Neuron (in vitro differentiated cells): ENCODE data around the gene MBP.
"Not testable (repeated sequence)": the region's sequence is repeated elsewhere in the genome, so short reads cannot be mapped to it uniquely, and the experiment has no call there.

Experiments
- H2AFZ ChIP-seq: one replicate; pipeline ENCODE4 v1.6.1; 2013; ENCODE audit warnings: low read depth, mild to moderate bottlenecking, inconsistent platforms, low read length, moderate library complexity
- H3K27me3 ChIP-seq: one replicate; pipeline ENCODE4 v1.6.1; 2013; ENCODE audit warnings: low read length; ENCODE audit not compliant: insufficient read depth
- H3K36me3 ChIP-seq: one replicate; pipeline ENCODE4 v1.6.1; 2013; ENCODE audit warnings: low read length; ENCODE audit not compliant: insufficient read depth
- H3K4me1 ChIP-seq: one replicate; pipeline ENCODE4 v1.6.1; 2013; ENCODE audit warnings: low read length; ENCODE audit not compliant: insufficient read depth
- H3K4me3 ChIP-seq: 2 replicates; pipeline ENCODE4 v1.5.1; 2013; ENCODE audit warnings: mild to moderate bottlenecking, low read length, moderate library complexity
- H3K9me3 ChIP-seq: one replicate; pipeline ENCODE4 v1.6.1; 2013; ENCODE audit warnings: low read length

The MBP gene

DNA sequence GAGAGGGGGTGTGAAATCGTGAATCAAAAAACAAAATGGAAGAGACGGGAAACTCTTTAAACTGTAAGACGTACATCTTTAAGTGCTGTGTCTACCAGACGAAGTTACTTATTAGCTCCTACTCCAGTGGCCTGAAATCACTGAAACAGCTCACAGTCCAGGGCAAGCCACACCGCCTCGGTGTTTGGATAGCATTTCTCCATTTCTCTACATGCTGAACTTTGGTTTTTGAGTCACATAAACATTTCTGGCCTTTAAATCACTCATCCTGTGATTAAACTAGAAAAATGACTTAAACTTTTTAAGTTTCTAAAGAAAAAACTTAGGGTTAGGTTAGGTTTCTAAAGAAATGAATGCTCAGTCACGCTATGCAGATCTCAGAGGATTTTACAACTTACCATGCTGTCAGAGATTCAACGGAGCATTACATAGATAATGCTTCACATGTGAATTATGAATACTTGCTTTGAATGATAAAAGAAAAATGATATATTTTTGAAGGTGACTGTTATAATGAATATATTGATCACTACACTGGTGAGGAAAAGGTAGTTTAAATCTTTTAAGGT, 138.4 kb downstream of the MBP start:
- no peak overlapping the region for H2AFZ ChIP-seq
- H3K27me3 ChIP-seq, result no peaks in the 10 kb centered on the region
- H3K4me3 ChIP-seq, result no peak overlapping the region
- H3K36me3 ChIP-seq, result no peaks in the 10 kb centered on the region
- H3K9me3 ChIP-seq, result no peaks in the 10 kb centered on the region
- H3K4me1 ChIP-seq, result peaks cover 9% of the 10 kb centered on the region

- no peaks in the 10 kb centered on the region for H3K27me3 ChIP-seq
- no peaks in the 10 kb centered on the region for H3K36me3 ChIP-seq
- no peak overlapping the region for H2AFZ ChIP-seq
- H3K4me3 ChIP-seq, result no peak overlapping the region
- peaks cover 9% of the 10 kb centered on the region for H3K4me1 ChIP-seq
- H3K9me3 ChIP-seq, result no peaks in the 10 kb centered on the region
These were observed 139.0 kb downstream of the MBP start for GRCh38 chr18:76993573-76993972.

- H2AFZ ChIP-seq, result no peak overlapping the region
- H3K27me3 ChIP-seq, result no peaks in the 10 kb centered on the region
- H3K9me3 ChIP-seq, result no peaks in the 10 kb centered on the region
- no peak overlapping the region for H3K4me3 ChIP-seq
- no peaks in the 10 kb centered on the region for H3K36me3 ChIP-seq
- H3K4me1 ChIP-seq, result peaks cover 9% of the 10 kb centered on the region
These were observed 139.5 kb downstream of the MBP start for GRCh38 chr18:76993085-76993382.

- peaks cover 9% of the 10 kb centered on the region for H3K4me1 ChIP-seq
- H3K4me3 ChIP-seq, result no peak overlapping the region
- H3K9me3 ChIP-seq, result no peaks in the 10 kb centered on the region
- no peaks in the 10 kb centered on the region for H3K27me3 ChIP-seq
- no peak overlapping the region for H2AFZ ChIP-seq
- H3K36me3 ChIP-seq, result no peaks in the 10 kb centered on the region
These were observed 140.1 kb downstream of the MBP start for GRCh38 chr18:76992226-76993084.

DNA sequence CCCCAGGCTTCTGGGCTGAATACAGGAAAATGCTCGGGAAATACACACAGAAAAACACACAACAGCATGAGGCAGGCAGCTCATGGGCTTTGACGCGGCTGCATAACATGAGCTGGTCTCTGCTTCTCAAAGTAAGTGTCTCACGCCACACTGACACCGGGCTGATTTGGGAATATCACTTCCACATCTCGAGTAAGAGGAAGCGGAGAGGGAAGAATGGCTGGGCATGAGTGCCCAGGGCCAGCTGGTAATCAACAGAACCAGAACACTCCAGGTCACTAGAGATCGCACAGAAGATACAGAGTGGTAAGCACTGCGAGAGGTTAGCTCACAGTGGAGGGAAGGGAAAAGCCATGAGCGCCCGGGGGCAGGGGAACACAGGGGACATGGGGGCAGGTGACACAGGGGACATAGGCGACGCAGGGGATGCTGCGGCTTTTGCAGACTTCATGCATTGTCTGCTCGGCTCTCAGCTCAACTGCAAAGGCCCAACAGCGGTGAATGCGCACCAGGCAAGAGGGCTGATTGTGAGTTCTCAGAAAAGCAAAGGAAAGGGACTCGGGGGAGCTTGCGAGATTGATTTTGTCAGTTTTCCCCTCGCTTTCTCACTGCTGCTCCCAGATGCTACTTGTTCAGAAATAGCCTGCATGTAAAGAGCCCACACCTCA, 141.4 kb downstream of the MBP start:
- no peak overlapping the region for H3K4me3 ChIP-seq
- no peaks in the 10 kb centered on the region for H3K4me1 ChIP-seq
- no peak overlapping the region for H2AFZ ChIP-seq
- H3K27me3 ChIP-seq, result no peaks in the 10 kb centered on the region
- no peaks in the 10 kb centered on the region for H3K36me3 ChIP-seq
- H3K9me3 ChIP-seq, result no peaks in the 10 kb centered on the region

DNA sequence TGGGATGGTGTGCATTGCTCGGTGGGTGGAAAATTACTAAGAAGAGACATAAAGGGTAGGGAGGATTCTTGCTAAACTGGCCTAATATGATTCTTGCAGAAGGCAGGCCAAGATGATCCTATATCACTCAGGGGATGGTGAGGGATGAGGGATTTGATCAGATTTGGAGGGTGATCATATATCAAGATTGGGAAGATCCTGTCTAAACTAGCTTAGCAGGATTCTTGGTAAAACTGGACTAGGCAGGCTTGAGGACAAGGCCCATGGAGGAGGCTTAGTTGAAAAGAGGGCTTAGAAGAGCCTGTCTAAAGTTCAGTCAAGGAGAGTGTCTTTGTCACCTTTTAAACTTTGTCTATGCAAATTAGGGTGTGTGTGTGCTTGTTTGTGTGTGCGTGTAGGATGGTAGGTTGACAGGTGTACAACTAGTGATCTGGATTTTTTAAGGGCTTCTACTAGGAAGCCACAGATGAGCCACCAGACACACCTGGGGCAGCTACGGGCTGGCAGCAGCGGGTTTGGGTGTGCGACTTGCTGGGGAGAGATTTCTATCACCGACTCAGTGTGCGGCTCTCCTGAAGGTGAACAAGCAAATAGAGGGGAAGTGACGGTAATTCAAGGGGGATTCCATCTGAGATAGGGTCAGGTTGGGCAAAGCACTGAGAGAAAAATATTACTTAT, 142.1 kb downstream of the MBP start:
- not testable (repeated sequence) for H3K4me3 ChIP-seq, H2AFZ ChIP-seq, H3K9me3 ChIP-seq, H3K4me1 ChIP-seq, H3K36me3 ChIP-seq, H3K27me3 ChIP-seq

GRCh38 chr18:76989647-76990190, 142.9 kb downstream of the MBP start:
- no peak overlapping the region for H2AFZ ChIP-seq
- H3K9me3 ChIP-seq, result no peaks in the 10 kb centered on the region
- H3K27me3 ChIP-seq, result no peaks in the 10 kb centered on the region
- no peak overlapping the region for H3K4me3 ChIP-seq
- H3K4me1 ChIP-seq, result no peaks in the 10 kb centered on the region
- H3K36me3 ChIP-seq, result no peaks in the 10 kb centered on the region

DNA sequence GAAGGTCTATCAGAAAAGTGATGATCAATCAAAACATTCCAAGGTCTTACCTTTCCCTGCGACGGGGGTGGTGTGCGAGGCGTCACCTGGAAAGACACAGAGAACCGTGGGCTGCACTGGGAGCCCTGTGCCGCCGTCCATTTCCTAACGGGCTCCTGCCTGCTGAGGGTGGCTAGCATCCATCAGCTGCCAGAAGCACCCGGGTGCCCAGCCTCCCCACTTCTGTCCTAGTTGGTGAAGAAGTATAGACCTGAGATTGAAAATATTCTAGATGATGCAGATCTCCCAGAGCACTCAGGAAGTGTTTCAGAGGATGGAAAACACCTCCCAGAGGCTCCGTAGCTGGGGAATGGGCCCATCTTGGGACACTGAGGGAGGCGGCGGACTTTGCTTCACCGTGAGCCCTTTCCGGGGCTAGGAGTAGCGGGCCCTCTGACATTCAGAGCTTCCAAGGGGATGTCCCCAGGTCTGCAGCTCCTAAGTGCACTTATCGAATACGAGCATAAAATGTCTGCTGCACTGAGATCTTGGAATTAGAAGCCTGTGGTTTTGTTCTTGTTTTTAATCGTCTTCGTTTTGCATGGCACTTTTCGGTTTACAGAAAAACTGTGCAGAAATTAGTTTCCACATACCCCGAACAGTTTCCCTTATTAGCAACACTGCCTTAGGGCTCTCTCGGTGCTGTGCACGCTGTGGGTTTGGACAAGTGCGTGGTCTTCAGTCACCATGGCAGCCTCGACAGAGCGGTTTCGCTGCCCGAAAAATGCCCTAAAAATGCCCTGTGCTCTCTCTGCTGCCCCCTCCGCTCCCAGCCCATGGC, 143.5 kb downstream of the MBP start:
- no peaks in the 10 kb centered on the region for H3K27me3 ChIP-seq
- H3K4me1 ChIP-seq, result no peaks in the 10 kb centered on the region
- no peaks in the 10 kb centered on the region for H3K9me3 ChIP-seq
- no peak overlapping the region for H2AFZ ChIP-seq
- no peak overlapping the region for H3K4me3 ChIP-seq
- H3K36me3 ChIP-seq, result no peaks in the 10 kb centered on the region

- Histone ChIP-seq H2AFZ (no peak overlapping the region), H3K9me3 (no peaks in the 10 kb centered on the region), H3K36me3 (no peaks in the 10 kb centered on the region), H3K27me3 (no peaks in the 10 kb centered on the region), H3K4me3 (no peak overlapping the region), H3K4me1 (peaks cover 5% of the 10 kb centered on the region)
These were observed 144.4 kb downstream of the MBP start for GRCh38 chr18:76988031-76988826.

- H3K4me1 ChIP-seq, result peaks cover 5% of the 10 kb centered on the region
- H3K36me3 ChIP-seq, result no peaks in the 10 kb centered on the region
- H2AFZ ChIP-seq, result no peak overlapping the region
- no peaks in the 10 kb centered on the region for H3K9me3 ChIP-seq
- no peak overlapping the region for H3K4me3 ChIP-seq
- no peaks in the 10 kb centered on the region for H3K27me3 ChIP-seq
These were observed 146.2 kb downstream of the MBP start for GRCh38 chr18:76986406-76986805.

GRCh38 chr18:76985951-76986236, 146.7 kb downstream of the MBP start:
- Histone ChIP-seq H3K4me3 (no peak overlapping the region), H3K27me3 (no peaks in the 10 kb centered on the region)

More at GRCh38 chr18:76985951-76986236, 146.7 kb downstream of the MBP start:
- Histone ChIP-seq H2AFZ (no peak overlapping the region), H3K9me3 (no peaks in the 10 kb centered on the region), H3K36me3 (no peaks in the 10 kb centered on the region), H3K4me1 (peaks cover 5% of the 10 kb centered on the region)
